HG02678 (cell line): ENCODE measurements around the gene MIDN.

Experiments used
- ATAC-seq: cut with Tn5 transposase; IDR thresholded peaks from one replicate; pipeline ENCODE4 v1.9.1; 2021; ENCODE audit warnings: mild to moderate bottlenecking, moderate library complexity; ENCODE audit not compliant: unreplicated experiment

The MIDN gene

DNA sequence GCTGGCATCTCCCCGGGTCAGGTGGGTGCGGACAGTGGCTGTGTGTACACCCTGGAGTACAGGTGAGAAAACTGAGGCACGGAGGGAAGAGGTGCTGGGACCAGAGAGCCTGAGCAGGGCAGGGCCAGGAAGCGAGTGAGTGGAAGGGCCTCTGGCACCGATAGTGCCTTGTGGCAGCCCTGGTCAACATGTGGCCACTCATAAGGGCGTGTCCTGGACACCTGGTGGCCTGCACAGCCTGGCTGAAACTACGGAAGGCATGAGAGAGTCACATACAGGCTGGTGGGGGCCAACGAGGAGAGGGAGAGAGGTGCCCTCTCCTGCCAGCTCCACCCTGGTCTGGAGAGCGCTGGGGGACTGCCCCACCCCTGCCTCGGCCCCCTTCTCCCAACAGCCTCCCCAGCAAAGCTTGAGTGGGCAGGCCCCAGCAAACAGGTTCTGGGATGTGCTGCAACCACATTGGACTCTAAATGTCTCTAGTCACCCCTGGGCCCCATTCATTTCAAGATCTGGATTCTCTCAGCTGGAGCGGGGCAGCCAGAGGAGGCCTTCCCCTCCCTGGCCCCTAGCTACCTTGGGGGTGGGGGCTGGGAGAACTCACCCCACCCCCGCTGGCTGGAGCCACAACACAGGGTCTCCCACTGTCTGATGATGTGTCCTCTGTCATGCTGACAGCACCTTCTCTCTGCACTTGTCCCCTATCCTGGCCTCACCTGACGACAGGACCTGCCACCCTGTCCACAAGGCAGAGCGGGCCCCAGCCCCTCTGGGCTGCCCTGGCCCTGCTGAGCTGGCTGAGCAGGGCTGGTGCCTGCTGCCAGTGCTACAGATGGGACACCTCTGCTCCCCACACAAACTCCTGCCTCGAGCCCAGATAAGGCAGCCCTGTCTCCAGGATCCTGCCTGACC, 16.4 kb upstream of the MIDN start:
- ATAC-seq: no peak

DNA sequence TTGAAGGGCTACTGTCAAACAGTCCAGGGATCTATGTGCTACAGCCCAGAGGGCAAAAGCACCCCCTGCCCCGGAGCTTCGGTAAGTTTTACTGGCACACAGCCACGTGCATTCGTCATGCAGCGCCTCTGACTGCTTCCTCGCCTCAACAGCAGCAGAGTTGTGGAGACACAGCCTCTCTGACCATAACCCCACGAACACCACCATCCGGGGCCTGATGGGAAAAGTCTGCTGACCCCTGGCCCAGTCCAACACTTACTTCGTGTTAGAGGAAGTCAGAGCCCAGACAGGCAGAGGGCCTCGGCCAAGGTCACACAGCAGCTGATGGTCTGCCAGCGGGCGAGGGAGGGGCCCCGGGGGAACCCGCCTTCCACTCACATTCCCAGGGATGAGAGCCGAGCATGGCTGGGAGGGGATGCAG, 15.7 kb upstream of the MIDN start:
- ATAC-seq: no peak

DNA sequence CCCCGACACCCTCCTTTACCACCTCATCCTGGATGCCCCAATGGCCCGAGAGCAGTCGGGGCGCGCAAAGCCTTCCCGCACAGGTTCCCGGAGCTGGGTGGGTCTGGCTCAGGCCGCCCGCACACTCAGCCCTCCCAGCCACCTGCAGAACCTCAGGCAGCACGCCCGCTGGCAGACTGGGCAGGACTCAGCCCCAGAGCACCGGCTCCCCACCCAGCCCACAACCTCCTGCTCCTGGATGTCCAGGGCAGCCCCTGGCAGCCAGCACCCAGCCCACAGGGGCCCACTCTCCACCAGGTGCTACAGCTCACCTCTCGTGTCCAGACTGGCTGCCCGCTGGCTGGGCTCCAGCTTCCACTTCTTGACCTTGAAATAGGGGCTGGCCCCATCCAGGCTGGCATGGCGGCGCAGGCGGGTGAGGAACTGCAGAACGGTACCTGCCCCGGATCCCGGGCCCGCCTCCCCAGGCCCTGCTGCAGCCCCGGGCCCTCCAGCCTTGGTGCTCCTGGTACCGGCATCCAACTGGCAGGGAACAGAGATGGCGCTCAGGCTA, 15.2 kb upstream of the MIDN start:
- no peak for ATAC-seq

DNA sequence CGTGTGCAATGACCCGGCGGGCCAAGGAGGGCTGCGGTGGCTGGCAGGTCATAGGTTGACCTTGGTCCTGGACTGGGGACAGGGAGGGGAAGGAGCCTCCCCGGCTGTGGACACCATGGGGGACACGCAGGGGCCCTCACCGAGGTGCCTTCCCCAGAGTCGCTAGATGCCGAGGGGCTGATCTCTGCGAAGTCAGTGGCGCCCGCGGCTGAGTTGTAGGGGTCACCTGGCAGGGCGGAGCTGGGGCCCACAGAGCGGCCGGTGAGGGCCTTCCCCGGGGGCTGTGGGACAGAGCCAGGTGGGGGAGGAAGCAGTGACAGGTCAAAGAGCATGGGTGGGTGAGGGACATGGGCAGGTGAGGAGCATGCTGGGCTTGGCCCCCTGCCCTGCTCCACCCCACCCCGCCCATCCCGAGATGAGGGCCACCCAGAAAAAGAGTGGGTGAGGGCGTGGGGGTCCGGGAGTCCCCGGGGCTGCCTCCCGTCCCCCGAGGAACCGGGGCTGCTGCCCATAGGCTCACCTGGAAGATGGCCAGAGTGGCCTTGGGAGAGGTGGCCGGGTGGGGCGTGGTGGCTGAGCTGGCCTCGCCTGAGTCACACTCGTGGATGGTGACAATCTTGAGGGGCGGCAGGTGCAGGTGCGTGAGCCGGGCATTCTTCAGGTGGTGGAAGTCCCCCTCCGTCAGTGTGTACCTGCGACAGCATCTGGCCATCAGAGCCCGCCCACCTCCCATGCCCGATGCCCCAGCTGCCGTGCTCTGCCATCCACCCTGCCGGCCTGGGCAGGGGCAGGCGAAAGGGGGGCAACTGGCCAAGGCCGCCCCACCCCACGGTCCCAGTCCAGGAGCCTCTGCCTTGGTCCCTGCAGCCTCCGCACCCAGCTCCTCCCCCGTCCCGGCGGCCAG, 14.1 kb upstream of the MIDN start:
- ATAC-seq: no peak

- no peak for ATAC-seq
These were observed 13.4 kb upstream of the MIDN start for GRCh38 chr19:1234955-1235380.

- no peak for ATAC-seq
These were observed 12.5 kb upstream of the MIDN start for GRCh38 chr19:1235625-1236538.

DNA sequence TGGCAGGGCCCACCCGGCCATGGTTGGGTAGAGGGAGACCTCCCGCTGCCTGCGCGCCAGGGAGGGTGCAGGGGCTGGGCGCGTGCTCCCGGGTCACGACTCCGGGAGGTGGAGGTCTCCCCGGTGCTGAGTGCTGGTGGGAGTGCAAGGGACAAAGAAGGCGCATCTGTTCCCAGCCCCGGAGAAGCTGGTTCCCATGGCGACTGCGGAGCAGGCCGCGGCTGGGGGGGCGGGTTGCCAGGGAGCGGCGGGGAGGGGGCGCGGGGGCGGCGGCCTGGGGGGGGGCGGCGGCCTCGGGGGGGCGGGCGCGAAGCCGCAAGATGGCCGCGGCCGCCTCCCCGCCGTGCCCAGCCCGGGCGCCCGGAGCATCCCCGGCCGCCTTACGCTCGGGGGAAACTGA, 11.8 kb upstream of the MIDN start:
- no peak for ATAC-seq

DNA sequence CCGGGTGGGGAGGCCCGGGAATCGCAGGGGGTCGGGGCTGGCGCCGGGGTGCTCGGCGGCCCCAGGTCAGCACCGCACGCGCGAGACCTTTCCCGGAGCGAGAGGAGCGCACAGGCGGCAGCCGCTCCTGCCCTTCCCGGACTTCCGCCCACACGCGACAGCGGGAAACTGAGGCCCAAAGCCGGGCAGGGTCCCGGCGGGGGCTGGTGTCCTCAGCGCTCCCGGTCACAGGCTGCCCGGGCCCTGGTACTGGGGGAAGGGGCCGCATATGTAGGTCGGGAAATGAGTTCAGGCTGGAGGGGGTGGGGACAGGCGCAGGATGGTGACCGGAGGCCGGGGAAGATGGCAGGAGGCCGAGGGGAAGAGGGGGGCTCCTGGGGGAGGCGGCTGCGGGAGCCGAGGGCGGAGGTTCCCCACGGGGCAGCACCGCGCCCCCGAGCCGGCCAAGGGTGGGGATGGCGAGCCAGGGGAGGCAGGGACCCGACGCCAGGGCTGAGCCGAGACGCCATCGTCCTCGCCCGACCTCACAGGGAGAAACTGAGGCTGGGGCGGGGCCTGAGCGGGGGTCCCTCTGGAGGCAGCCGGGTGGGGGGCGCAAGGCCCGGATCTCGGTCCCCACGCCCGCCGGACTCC, 11.2 kb upstream of the MIDN start:
- ATAC-seq: no peak

GRCh38 chr19:1237754-1238368, 10.5 kb upstream of the MIDN start, which contains the start of gene CBARP:
Gene CBARP, minus strand, starts transcription at chr19:1238005. Its CDS starts 1,905 bp downstream, at chr19:1236100.
- ATAC-seq: no peak

DNA sequence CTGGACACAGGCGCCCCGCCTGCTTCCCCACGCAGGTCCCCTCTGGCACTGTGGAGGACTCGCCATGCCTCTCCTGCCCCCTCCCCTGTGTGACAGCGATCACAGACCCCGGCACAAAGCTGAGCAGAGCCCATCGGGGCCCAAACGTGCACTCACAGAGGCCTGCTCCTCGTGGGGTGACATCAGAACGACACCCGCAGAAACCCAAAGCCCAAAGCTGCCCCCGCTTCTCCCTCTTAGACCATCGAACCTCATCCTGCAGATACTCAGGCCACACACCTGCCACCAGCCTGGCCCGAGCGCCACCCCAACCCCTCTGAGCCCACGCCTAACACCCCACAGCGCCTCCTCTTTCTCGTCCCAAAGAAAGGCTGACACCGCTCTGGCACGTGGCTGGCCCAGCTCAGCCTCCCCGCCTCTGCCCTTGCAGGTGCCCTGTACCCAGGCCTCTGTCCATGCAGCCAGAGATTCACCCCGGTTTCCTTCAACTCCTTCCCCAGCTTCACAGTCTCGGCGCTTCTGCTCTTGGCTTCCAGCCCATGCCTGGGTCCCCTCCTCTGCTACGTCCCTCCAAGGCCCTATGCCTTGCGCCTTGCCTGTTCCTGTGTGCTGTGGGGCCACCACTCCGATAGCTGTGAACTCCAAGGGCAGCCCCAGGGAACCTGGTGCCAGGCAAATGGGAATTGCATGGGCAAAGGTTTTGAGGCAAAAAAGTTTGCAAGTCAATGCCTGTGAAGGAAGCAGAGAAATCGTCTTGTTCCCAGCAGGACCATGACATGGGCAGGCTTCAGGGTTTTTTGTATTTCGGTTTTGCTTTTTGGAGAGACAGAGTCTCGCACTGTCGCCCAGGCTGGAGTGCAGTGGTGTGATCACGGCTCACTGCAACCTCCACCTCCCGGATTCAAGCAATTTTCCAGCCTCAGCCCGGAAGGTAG, 9.7 kb upstream of the MIDN start:
- ATAC-seq: no peak

GRCh38 chr19:1239420-1239795, 9.0 kb upstream of the MIDN start:
- ATAC-seq: no peak

DNA sequence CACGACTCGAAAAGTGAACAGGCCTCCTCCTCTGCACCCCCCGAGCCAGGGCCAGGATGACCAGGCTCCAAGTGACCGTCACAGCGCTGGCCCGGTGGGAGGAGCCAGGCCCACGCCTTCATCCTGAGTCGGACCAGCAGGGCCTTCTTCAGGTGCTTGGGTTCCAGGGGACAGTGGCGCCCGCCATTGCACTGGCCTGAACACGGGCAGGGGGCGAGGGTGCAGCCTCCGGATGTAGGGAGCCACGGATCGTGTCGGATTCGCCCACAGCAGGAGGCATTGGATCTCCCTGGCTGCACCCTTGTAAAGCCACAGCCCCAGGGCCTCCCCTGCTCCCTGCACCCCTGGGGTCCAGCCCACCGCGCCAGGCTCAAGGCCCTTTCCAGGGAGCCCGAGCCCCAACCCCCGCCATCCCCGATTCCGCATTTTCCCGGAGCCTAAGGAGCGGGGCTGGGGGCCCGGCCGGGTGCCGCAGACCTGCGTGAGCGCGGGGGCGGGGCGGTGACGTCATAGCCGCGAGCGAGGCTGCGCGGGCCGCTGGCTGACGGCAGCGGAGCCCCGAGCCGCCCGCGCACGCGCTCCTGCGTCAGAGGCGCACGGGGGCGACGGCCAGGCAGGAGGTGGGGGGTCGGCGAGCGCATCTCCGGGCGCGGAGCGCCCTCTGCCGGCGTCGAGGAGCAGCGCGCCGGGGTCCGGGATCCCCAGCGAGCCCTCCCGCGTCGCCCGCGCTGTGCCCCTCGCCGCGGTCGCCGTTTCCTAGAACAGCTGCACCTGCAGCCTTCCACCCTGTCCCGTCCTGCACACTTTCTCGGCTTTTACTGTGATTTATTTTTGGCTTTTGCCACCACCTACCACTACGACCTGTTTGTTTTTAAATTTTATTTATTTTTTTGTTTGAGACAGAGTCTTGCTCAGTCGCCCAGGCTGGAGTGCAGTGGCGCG, 8.3 kb upstream of the MIDN start:
- ATAC-seq: peak; percentile 39

- no peak for ATAC-seq
These were observed 7.5 kb upstream of the MIDN start for GRCh38 chr19:1240925-1241324.

GRCh38 chr19:1241417-1242095, 6.8 kb upstream of the MIDN start, which contains the start of gene ATP5F1D:
Gene ATP5F1D, plus strand, starts transcription at chr19:1241751. Its CDS starts 100 bp downstream, at chr19:1241851.
- peak; percentile 61 for ATAC-seq

DNA sequence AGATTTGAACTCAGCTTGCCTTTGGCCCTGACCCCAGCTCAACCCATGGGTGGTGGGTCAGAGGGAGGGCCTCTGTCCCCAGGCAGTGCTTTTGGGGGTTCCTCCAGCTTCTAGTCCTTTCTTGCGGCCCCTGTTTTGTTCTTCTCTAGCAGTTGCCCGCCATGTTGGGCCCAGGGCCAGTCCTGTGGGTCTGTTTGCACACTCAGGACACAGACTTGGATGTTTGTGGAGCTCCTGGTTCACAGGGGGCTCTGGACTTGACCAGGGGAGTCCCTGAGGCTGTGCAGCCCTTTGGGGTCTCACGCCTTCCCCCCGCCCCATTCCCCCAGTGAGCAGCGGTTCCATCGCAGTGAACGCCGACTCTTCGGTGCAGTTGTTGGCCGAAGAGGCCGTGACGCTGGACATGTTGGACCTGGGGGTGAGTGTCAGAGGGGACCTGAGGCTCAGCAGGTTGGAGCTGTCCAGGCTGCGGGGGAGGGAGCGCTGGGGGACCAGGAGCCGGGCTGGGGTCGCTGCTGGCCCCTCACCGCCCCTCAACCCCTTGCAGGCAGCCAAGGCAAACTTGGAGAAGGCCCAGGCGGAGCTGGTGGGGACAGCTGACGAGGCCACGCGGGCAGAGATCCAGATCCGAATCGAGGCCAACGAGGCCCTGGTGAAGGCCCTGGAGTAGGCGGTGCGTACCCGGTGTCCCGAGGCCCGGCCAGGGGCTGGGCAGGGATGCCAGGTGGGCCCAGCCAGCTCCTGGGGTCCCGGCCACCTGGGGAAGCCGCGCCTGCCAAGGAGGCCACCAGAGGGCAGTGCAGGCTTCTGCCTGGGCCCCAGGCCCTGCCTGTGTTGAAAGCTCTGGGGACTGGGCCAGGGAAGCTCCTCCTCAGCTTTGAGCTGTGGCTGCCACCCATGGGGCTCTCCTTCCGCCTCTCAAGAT, 4.4 kb upstream of the MIDN start:
- ATAC-seq: no peak
